GM12865 (cell line): ENCODE data around the gene APOL6.
A peak's percentile ranks its signal among the peaks of the same experiment; 100 is the strongest.
"Not testable (repeated sequence)": the region's sequence is repeated elsewhere in the genome, so short reads cannot be mapped to it uniquely, and the experiment has no call there.

ENCODE experiments used
- DNase-seq: peaks from one replicate; pipeline ENCODE4 v3.0.0; 2010; ENCODE audit warnings: low read depth
- H3K4me3 ChIP-seq: 2 replicates; pipeline ENCODE4 v1.5.1; 2011; ENCODE audit warnings: mild to moderate bottlenecking, low read depth, low read length, control low read depth
- CTCF ChIP-seq: IDR thresholded peaks from 2 replicates; pipeline ENCODE4 v1.5.1; 2011; ENCODE audit warnings: low read length, control low read depth, low read depth, inconsistent platforms; ENCODE audit not compliant: insufficient read depth; ENCODE audit errors: missing control alignments

APOL6 gene

GRCh38 chr22:35678836-35679235, 30.6 kb downstream of the APOL6 start:
- TF ChIP-seq CTCF = no peak
- H3K4me3 ChIP-seq = no peak overlapping the region
- DNase-seq = no peak

DNA sequence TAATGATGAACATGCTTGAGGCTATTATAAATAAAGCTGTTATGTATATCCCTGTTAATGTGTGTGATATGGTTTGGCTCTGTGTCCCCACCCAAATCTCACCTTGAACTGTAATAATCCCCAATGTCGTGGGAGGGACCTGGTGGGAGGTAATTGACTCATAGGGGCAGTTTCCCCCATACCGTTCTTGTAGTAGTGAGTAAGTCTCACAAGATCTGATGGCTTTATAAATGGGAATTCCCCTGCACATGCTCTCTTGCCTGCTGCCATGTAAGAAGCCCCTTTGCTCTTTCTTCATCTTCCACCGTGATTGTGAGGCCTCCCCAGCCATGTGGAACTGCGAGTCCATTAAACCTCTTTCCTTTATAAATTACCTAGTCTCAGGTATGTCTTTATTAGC, 31.2 kb downstream of the APOL6 start:
- peak; percentile 51 for DNase-seq
- H3K4me3 ChIP-seq = not testable (repeated sequence)

DNA sequence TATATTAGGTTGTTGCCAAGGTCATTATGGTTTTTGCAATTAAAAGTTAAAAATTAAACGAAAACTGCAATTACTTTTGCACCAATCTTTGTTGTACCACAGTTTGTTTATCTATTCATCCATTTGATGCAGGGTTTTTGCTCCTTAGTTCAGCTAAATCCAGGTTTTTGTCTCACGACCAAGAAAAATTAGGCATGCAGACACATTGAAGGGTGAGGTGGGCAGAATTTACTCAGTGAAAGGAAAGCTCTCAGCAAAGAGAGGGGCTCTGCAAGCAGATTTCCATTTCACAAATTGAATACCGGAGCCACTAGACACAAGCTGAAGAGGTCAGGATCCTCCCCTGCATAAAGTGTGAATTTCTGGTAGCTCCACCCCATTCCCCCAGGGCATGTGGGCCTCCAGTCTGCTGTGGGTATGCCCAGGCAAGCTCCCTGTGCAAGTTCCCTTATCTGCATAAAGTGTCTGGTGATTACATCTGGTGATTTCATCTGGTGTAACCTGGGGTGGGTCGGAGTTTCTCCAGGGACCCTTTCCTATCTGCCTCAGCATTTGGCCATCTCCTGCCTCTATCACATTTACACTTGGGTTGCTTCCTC, 33.3 kb downstream of the APOL6 start:
- H3K4me3 ChIP-seq = no peak overlapping the region
- TF ChIP-seq CTCF = no peak
- DNase-seq = no peak

GRCh38 chr22:35683560-35683959, 35.3 kb downstream of the APOL6 start:
- DNase-seq = no peak
- no peak for TF ChIP-seq CTCF

GRCh38 chr22:35684270-35684700, 36.0 kb downstream of the APOL6 start:
- DNase-seq = peak; percentile 24
- H3K4me3 ChIP-seq = no peak overlapping the region
- peak; percentile 8 for TF ChIP-seq CTCF

More at GRCh38 chr22:35683560-35683959, 35.3 kb downstream of the APOL6 start:
- H3K4me3 ChIP-seq = no peak overlapping the region

DNA sequence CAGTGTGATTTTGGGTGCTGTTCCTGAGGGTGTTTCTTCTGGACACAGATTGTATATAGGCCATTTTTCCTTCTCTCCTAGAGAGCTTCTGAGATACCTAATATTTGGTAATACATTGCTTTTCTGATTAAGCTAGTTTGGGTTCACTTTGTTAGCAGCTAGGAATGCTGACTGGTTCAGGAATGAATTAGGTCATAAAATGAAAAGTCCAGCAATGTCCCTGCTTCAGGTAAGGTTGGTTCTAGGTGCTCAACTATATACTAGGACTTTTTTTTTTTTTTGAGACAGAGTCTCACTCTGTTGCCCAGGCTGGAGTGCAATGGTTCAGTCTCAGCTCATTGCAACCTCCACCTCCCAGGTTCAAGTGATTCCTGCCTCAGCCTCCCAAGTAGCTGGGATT, 36.5 kb downstream of the APOL6 start:
- no peak overlapping the region for H3K4me3 ChIP-seq
- no peak for TF ChIP-seq CTCF
- DNase-seq = no peak

DNA sequence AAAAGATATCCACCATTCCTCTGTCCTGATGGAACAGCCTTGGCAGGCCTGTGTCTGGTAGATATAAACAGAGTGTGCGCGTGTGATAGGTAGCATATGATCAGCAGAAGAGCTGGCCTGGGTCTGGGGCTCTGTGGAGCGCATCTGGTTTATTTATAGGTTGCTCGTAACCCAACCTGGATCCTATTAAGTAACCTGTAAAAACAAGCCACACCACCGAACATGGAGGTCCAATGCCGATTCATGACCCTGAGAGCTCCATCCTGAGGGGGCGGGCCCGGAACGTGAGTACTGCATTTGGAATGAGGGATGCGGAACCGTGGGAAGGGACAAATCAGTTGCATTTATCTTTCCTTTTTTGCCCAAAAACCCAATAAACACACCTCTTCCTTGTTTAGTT, 37.5 kb downstream of the APOL6 start:
- TF ChIP-seq CTCF = no peak
- H3K4me3 ChIP-seq = no peak overlapping the region
- no peak for DNase-seq
